Peyer's patch (tissue), 4 donors: ENCODE data around the gene MAP4K5.

Source experiments
- POLR2A ChIP-seq, 2 donors: fragments of 450-650 bp; IDR thresholded peaks; one replicate each; pipeline ENCODE4 v1.5.1; 2017; ENCODE audit warnings: antibody characterized with exemption in 2 of 2, mild to moderate bottlenecking in 2 of 2, moderate library complexity in 2 of 2
- TF ChIP-seq, protein P1 (sequence below), 6 experiments: fragments of 450-650 bp in 4 of 6; fragments of 200-600 bp in 2 of 6; sonication (generic) in 1 of 6; IDR thresholded peaks; one replicate each; pipeline ENCODE4 v1.5.1; 2017 to 2019; ENCODE audit warnings: antibody characterized with exemption in 6 of 6, mild to moderate bottlenecking in 3 of 6, moderate library complexity in 1 of 6

- TF ChIP-seq, protein P1, sequence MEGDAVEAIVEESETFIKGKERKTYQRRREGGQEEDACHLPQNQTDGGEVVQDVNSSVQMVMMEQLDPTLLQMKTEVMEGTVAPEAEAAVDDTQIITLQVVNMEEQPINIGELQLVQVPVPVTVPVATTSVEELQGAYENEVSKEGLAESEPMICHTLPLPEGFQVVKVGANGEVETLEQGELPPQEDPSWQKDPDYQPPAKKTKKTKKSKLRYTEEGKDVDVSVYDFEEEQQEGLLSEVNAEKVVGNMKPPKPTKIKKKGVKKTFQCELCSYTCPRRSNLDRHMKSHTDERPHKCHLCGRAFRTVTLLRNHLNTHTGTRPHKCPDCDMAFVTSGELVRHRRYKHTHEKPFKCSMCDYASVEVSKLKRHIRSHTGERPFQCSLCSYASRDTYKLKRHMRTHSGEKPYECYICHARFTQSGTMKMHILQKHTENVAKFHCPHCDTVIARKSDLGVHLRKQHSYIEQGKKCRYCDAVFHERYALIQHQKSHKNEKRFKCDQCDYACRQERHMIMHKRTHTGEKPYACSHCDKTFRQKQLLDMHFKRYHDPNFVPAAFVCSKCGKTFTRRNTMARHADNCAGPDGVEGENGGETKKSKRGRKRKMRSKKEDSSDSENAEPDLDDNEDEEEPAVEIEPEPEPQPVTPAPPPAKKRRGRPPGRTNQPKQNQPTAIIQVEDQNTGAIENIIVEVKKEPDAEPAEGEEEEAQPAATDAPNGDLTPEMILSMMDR (IDR thresholded peaks at IDR 0.05), result no peak
- TF ChIP-seq POLR2A (IDR thresholded peaks at IDR 0.05), result no peak
Measured at GRCh38 chr14:50410921-50411320, 121.4 kb downstream of the MAP4K5 start.
